ENCODE results near the gene GPR18. TPM values are rescaled to one million over a fixed set of nuclear protein-coding genes. Genes with fewer than 3 reads are reported as not detected.
A peak's percentile ranks its signal among the peaks of the same experiment; 100 is the strongest.
"Not testable (repeated sequence)": the region's sequence is repeated elsewhere in the genome, so short reads cannot be mapped to it uniquely, and the experiment has no call there.

Gene GPR18
- total RNA-seq, 2 experiments from 2014 or later, result 19.7 to 25.4 TPM

DNA sequence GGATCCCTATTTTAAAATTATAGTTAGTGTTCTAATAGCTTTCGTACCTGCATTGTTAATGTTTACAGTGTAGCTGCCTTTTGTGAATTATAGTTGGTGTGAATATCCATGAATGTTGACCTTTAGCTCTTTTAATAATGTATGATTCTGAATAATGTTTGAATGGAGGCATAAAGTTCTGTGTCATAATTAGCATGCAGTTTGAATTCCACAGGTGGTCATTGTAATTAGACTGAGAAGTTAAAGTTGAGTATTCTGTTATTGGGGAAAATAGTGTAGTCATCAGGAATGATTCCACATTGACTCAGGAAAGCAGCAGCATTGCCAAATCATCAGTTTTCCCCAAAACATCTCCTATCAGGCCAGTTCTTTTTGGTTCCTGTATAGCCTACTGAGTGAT lies 12.1 kb downstream of the GPR18 start:
- no peak overlapping the region for H3K4me3 Mint-ChIP-seq
- no peak overlapping the region for H3K27ac Mint-ChIP-seq
- peaks cover 28% of the 10 kb centered on the region for H3K4me1 Mint-ChIP-seq
- POLR2A ChIA-PET, result no interaction called here
- CTCF ChIA-PET, result interaction anchor here (0.5 to 2.2 kb wide), 3 partner anchors 12 to 224 kb away, joined by 3 to 8 read pairs (median 3); partner anchors contain the start of gene GPR18
- no peaks in the 10 kb centered on the region for H3K27me3 Mint-ChIP-seq
- DNase-seq, result no peak
- H3K36me3 Mint-ChIP-seq (ENCODE audit: low read depth), result peaks cover 55% of the 10 kb centered on the region
- H3K9me3 Mint-ChIP-seq, result peaks cover 4% of the 10 kb centered on the region

DNA sequence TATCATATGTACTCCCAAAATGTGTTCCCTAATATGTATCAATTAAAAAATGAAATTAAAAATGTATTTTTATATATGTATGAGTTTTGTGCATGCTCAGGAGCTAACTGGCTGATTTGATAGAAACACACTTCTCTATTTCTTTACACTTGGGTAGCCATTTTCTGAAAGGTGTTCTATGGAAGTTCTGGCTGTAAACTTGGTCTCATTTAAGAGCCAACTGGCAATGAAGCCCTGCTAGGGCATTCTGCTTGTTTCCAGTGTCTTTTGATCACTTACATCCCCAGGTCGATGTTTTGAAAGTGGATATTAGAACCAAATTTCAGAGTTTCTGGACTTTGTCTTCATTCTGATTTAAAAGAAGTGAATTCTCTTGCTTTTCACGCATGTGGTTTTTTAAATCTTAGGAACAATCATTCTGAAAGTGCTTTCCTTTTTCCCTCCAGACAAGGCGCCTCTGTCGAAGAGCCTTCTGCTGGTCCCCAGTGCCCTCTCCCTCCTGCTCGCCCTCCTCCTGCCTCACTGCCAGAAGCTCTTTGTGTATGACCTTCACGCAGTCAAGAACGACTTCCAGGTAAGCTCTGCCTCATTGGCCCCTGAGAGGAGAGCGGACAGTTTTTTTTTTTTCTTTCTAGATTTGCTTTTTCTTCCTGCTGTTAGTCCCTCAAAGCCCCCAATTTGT lies 20.1 kb downstream of the GPR18 start:
- ChIA-PET CTCF (interaction anchor here (0.6 kb wide), 1 partner anchor 13 kb away, joined by 3 read pairs; no protein-coding TSS in a partner anchor), POLR2A (no interaction called here)
- Mint-ChIP-seq H3K4me3 (peak overlapping the region; percentile 75), H3K36me3 (ENCODE audit: low read depth) (peaks cover 47% of the 10 kb centered on the region), H3K4me1 (peaks cover 60% of the 10 kb centered on the region), H3K9me3 (peaks cover 2% of the 10 kb centered on the region), H3K27ac (peak overlapping the region; percentile 95), H3K27me3 (no peaks in the 10 kb centered on the region)
- peak; percentile 32 for DNase-seq

DNA sequence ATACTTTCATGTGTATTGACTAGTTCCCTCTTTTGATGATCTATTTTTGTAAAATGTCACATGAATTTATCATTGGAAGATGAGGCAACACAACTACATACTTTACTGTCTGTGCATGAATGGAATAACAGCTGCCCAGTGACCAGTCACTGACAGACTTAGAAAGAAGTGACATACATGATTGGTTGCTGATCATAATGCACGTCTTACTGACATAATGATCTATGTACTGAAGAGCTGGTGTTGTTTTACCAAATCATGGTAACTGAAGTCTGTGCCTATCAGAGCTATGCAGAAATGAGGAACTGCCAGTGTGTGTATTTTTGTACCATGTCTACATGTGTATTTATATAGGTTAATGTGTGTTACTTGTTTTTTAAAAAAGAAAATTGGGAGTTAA lies 26.5 kb downstream of the GPR18 start:
- Mint-ChIP-seq H3K4me3 (no peak overlapping the region), H3K36me3 (ENCODE audit: low read depth) (peaks cover 41% of the 10 kb centered on the region), H3K4me1 (peaks cover 69% of the 10 kb centered on the region), H3K27ac (peak overlapping the region; percentile 16), H3K27me3 (no peaks in the 10 kb centered on the region), H3K9me3 (peaks cover 2% of the 10 kb centered on the region)
- no peak for DNase-seq
- ChIA-PET CTCF (interaction anchor here (0.6 to 3.4 kb wide), 6 partner anchors 13 to 45 kb away, joined by 3 to 9 read pairs (median 6); no protein-coding TSS in a partner anchor), POLR2A (no interaction called here)

DNA sequence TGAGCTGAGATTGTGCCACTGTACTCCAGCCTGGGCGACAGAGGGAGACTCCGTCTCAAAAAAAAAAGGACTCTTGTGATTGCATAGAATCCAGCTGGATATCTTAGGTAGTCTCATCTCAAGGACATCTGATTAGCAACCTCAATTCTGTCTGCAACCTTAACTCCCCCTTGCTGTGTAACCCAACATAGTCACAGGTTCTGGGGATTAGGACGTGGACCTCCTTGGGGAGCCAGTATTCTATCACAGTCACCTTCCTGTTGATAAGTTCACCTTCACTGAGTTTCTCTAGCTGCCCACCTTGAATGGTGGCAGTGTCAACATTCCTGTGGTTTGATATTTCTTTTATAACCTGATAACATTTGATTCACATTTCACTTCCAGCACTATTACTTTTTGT lies 27.2 kb downstream of the GPR18 start:
- no peaks in the 10 kb centered on the region for H3K27me3 Mint-ChIP-seq
- ChIA-PET POLR2A (no interaction called here), CTCF (interaction anchor here (0.6 to 3.4 kb wide), 11 partner anchors 12 to 121 kb away, joined by 3 to 9 read pairs (median 5); no protein-coding TSS in a partner anchor)
- H3K4me3 Mint-ChIP-seq, result no peak overlapping the region
- H3K36me3 Mint-ChIP-seq (ENCODE audit: low read depth), result peaks cover 43% of the 10 kb centered on the region
- peaks cover 2% of the 10 kb centered on the region for H3K9me3 Mint-ChIP-seq
- peaks cover 69% of the 10 kb centered on the region for H3K4me1 Mint-ChIP-seq
- DNase-seq, result no peak
- H3K27ac Mint-ChIP-seq, result no peak overlapping the region

DNA sequence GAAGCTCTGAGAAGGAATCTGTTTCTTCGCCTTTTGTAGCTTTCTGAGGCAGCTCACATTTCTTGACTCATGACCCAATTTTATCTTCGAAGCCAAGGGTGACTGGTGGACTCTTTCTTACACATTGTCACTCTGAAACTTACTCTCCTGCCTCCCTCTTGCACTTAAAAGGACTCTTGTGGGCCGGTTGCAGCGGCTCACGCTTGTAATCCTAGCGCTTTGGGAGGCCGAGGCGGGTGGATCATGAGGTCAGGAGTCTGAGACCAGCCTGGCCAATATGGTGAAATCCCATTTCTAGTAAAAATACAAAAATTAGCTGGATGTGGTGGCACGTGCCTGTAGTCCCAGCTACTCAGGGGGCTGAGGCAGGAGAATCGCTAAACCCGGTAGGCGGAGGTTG lies 27.6 kb downstream of the GPR18 start:
- H3K4me3 Mint-ChIP-seq, POLR2A ChIA-PET, H3K27me3 Mint-ChIP-seq, H3K27ac Mint-ChIP-seq, H3K9me3 Mint-ChIP-seq, DNase-seq: not testable (repeated sequence)
- CTCF ChIA-PET, result interaction anchor here (0.7 to 3.4 kb wide), 10 partner anchors 12 to 121 kb away, joined by 3 to 9 read pairs (median 6); no protein-coding TSS in a partner anchor
- peaks cover 69% of the 10 kb centered on the region for H3K4me1 Mint-ChIP-seq
- peaks cover 43% of the 10 kb centered on the region for H3K36me3 Mint-ChIP-seq (ENCODE audit: low read depth)

DNA sequence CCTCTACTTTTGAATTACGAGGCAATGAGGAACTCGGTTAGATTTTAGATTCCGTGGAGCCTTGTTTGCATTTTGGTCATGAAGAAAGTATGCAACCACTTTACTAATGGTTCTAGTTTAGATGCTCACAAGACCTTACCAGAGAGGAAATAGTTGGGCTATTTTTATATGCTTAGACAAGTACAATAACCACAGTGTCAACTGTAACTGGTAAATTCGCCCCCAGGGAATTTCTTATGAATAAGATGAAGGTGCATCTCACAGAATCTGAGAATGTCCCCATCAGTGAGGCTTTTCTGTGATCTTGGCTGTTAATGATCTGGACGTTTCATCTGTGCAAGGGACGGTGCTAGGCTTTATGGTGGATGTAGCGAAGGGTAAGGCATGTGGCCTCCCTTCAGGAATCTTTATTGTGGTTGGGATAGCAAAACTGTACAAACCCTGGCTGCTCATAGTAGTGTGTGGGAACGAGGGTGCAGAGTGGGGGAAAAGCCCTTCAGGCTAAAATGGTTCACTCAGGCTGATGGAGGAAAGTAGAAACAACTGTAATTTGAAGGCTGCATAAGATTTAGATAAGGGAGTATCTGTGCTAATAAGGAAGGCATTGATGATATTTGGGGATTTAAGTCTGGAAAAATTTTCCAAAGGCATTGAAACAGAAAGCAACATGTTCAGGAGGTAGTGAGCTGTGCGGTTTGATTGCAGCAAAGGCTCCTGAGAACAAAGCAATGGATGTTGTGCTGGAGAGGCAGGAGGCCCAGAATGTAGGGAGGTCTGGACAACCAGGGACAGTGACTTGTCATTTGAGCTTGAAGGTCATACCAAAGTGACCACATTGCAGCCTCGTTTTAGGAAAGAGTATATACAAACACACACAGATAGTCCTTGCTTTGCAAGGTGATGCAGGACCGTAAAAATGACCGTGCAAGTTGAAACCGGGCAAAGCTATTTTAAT lies 29.2 kb downstream of the GPR18 start:
- peaks cover 42% of the 10 kb centered on the region for H3K36me3 Mint-ChIP-seq (ENCODE audit: low read depth)
- no peak for DNase-seq
- H3K9me3 Mint-ChIP-seq, result peaks cover 2% of the 10 kb centered on the region
- CTCF ChIA-PET, result interaction anchor here (2.7 kb wide), 1 partner anchor 22 kb away, joined by 7 read pairs; no protein-coding TSS in a partner anchor
- peak overlapping the region; percentile 66 for H3K4me3 Mint-ChIP-seq
- POLR2A ChIA-PET, result no interaction called here
- H3K4me1 Mint-ChIP-seq, result peaks cover 70% of the 10 kb centered on the region
- no peaks in the 10 kb centered on the region for H3K27me3 Mint-ChIP-seq
- peak overlapping the region; percentile 77 for H3K27ac Mint-ChIP-seq

DNA sequence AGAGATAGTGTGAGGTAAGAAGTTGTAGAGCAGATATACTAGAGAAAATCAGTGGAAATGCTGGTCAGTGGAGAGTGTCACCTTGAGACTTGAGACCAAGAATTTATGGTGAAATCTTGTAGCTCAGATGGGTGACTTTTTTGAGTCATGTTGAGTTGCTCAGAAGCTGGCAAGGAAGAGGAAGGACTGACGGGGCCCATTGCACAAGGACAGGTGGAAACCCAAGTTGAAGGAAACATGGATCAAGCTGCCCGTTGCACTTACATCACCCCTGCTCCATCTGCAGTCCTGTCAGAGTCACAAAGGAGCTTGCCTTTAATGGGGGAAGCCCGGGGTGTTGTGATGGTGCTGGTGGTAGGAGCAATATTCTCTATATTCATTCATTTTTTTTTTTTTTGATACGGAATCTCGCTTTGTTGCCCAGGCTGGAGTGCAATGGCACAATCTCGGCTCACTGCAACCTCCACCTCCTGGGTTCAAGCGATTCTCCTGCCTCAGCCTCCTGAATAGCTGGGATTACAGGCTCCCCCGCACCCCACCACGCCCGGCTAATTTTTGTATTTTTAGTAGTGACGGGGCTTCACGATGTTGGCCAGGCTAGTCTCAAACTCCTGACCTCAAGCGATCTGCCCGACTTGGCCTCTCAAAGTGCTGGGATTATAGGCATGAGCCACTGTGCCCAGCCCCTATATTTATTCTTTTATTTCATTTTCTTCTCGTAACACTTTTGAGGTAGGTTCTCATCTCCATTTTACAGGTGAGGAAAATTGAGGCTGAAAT lies 30.1 kb downstream of the GPR18 start:
- DNase-seq, result peak; percentile 2
- H3K4me3 Mint-ChIP-seq, result no peak overlapping the region

DNA sequence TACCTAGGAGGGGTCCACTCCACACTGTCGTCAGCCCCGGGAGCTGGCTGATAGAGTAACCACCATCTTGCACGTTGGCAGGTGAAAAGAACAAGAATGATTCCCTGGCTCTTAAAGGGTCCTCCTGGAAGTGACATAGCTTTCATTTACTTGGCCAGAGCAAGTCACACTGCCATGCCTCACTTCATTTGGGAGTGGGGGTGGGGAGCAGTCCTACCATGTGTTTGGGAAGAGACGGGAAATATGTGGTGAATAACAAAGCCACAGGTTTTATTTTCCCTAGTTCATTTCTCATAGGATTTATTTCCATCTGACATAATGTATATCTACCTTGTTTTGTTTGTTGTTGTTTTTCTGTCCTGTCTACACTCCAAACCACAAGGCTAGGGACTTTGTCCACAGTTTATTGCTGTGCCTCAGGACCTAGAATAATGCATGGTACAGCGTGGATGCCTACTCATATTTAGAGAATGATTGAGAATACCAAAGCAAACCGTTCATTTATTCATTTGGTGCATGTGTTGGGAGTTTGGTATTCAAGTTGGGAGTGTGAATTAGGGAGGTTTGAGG lies 30.8 kb downstream of the GPR18 start:
- H3K27me3 Mint-ChIP-seq, result no peaks in the 10 kb centered on the region
- peaks cover 50% of the 10 kb centered on the region for H3K36me3 Mint-ChIP-seq (ENCODE audit: low read depth)
- H3K4me1 Mint-ChIP-seq, result peaks cover 80% of the 10 kb centered on the region
- ChIA-PET POLR2A (no interaction called here), CTCF (interaction anchor here (0.6 to 1.2 kb wide), 7 partner anchors 9 to 1333 kb away, joined by 3 to 4 read pairs (median 3); no protein-coding TSS in a partner anchor)
- DNase-seq, result peak; percentile 5
- no peak overlapping the region for H3K4me3 Mint-ChIP-seq
- peaks cover 4% of the 10 kb centered on the region for H3K9me3 Mint-ChIP-seq
- H3K27ac Mint-ChIP-seq, result peak overlapping the region; percentile 16

More for the DNA sequence above, 30.1 kb downstream of the GPR18 start:
- peaks cover 74% of the 10 kb centered on the region for H3K4me1 Mint-ChIP-seq
- ChIA-PET POLR2A (no interaction called here), CTCF (interaction anchor here (0.6 to 1.2 kb wide), 5 partner anchors 9 to 275 kb away, joined by 3 to 4 read pairs (median 3); no protein-coding TSS in a partner anchor)
- H3K27ac Mint-ChIP-seq, result peak overlapping the region; percentile 77
- H3K9me3 Mint-ChIP-seq, result peaks cover 2% of the 10 kb centered on the region
- H3K27me3 Mint-ChIP-seq, result no peaks in the 10 kb centered on the region
- peaks cover 46% of the 10 kb centered on the region for H3K36me3 Mint-ChIP-seq (ENCODE audit: low read depth)

DNA sequence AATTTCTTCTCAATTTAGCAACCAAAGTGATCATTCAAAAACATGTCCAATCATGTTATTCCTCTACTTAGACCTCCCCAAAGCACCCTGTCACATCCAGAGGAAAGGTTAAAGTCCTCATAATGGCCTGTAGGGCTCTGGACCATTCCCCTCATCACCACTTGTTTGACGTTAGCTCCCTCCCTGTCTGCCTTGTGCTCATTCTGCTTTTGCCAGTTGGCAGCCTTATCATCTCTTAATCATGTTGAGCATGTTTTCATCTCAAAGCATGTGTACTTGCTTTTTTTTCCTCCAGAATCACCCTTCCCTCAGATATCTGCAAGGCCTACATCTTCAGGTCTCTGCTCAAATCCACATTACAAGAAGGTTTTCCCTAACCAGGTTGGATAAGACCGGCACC lies 31.7 kb downstream of the GPR18 start:
- Mint-ChIP-seq H3K4me1 (peaks cover 83% of the 10 kb centered on the region), H3K4me3 (no peak overlapping the region), H3K27me3 (no peaks in the 10 kb centered on the region), H3K27ac (peak overlapping the region; percentile 28), H3K36me3 (ENCODE audit: low read depth) (peaks cover 53% of the 10 kb centered on the region), H3K9me3 (peaks cover 7% of the 10 kb centered on the region)
- CTCF ChIA-PET, result no interaction called here
- POLR2A ChIA-PET, result no interaction called here
- DNase-seq, result peak; percentile 3

DNA sequence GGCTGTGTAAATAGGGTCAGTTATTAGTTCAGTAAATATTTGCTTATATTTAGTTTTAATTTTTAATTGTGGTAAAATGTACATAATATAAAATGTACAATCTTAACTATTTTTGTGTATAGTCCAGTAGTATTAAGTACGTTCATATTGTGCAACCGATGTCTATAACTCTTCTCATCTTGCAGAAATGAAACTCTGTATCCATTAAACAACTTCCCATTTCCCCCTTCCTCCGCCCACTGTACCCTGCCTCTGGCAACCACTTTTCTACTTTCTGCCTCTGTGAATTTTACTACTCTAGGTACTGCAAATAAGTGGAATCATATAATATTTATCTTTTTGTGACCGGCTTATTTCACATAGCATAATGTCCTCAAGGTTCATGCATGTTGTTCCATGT lies 33.1 kb downstream of the GPR18 start:
- Mint-ChIP-seq H3K9me3 (peaks cover 7% of the 10 kb centered on the region), H3K27ac (no peak overlapping the region), H3K36me3 (ENCODE audit: low read depth) (peaks cover 55% of the 10 kb centered on the region), H3K4me3 (no peak overlapping the region), H3K4me1 (peaks cover 86% of the 10 kb centered on the region), H3K27me3 (no peaks in the 10 kb centered on the region)
- no peak for DNase-seq
- ChIA-PET POLR2A (no interaction called here), CTCF (no interaction called here)

DNA sequence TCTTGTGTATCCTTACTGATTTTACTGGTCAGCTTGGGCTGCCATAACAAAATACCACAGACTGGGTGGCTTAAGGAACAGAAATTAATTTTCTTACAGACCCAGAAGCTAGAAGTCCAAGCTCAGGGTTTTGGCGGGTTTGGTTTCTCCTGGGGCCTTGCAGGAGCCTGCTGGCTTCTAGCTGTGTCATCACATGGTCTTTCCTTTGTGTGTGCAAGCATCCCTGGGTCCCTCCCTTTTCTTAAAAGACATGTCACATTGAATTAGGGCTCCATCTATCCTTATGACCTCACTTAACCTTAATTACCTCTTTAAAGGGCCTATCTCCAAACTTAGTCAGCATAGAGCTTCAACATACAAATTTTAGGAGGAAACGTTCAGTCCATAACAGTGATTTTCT lies 34.2 kb downstream of the GPR18 start:
- DNase-seq, result peak; percentile 5
- CTCF ChIA-PET, result interaction anchor here (0.6 to 1.7 kb wide), 4 partner anchors 10 to 25 kb away, joined by 3 to 6 read pairs (median 3); no protein-coding TSS in a partner anchor
- POLR2A ChIA-PET, result no interaction called here
- peaks cover 7% of the 10 kb centered on the region for H3K9me3 Mint-ChIP-seq
- H3K4me3 Mint-ChIP-seq, result no peak overlapping the region
- H3K27ac Mint-ChIP-seq, result no peak overlapping the region
- H3K36me3 Mint-ChIP-seq (ENCODE audit: low read depth), result peaks cover 52% of the 10 kb centered on the region
- no peaks in the 10 kb centered on the region for H3K27me3 Mint-ChIP-seq
- peaks cover 84% of the 10 kb centered on the region for H3K4me1 Mint-ChIP-seq

DNA sequence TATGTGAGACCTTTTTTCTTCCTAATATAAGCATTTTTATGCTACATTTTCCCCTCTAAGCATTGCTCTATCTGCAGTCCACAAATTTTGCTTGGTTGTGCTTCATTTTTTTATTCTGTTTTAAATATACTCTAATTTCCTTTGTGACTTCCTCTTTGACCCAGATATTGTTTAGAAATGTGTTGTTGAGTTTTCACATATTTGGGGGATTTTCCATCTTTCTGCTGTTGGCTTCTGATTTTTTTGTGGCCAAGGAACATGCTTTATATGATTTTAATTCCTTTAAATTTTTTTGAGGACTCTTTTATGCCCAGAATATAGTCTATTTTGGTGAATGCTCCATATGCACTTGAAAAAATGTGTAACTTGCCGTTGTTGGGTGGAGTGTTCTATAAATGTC lies 34.6 kb downstream of the GPR18 start:
- no peak for DNase-seq
- Mint-ChIP-seq H3K27me3 (no peaks in the 10 kb centered on the region), H3K4me3 (no peak overlapping the region), H3K9me3 (peaks cover 7% of the 10 kb centered on the region), H3K27ac (no peak overlapping the region), H3K36me3 (ENCODE audit: low read depth) (peaks cover 50% of the 10 kb centered on the region), H3K4me1 (peaks cover 84% of the 10 kb centered on the region)
- ChIA-PET POLR2A (no interaction called here), CTCF (interaction anchor here (0.7 to 1.7 kb wide), 4 partner anchors 11 to 52 kb away, joined by 3 to 6 read pairs (median 3); no protein-coding TSS in a partner anchor)
